GM12878 (cell line): Measurements from ENCODE around the gene NR2F1-AS1. TPM values are rescaled to one million over a fixed set of nuclear protein-coding genes. Genes with fewer than 3 reads are reported as not detected.

Source experiments
- ATAC-seq: fragments of 200-7000 bp; cut with Tn5 transposase; 3 replicates; pipeline ENCODE4 v1.9.1; 2020; ENCODE audit warnings: mild to moderate bottlenecking, moderate library complexity
- BruUV-seq: library from RNA; stranded (reverse); fragments of 400-500 nt; replicated peaks from 2 replicates; lab custom pipeline; 2021; lab: Mats Ljungman, UMichigan
- CTCF ChIA-PET: fragments of 300-600 bp; sonication (Branson Sonifier 250); formaldehyde crosslinking; extraction: SDS; loops from one replicate; lab custom pipeline; 2021; ENCODE audit warnings: inconsistent platforms; lab: Yijun Ruan, JAX
- POLR2A ChIA-PET: fragments of 350-600 bp; formaldehyde crosslinking; extraction: SDS; loops from one replicate; lab custom pipeline; 2021; ENCODE audit warnings: inconsistent platforms; lab: Charles Lee
- RAD21 ChIA-PET: fragments of 300-600 bp; sonication (Branson Sonifier 250); formaldehyde crosslinking; loops from one replicate; lab custom pipeline; 2023; ENCODE audit warnings: antibody characterized with exemption; ENCODE audit not compliant: unreplicated experiment; lab: Charles Lee
- SMC1A ChIA-PET: fragments of 300-600 bp; sonication (Branson Sonifier 250); formaldehyde crosslinking; loops from one replicate; lab custom pipeline; 2023; ENCODE audit not compliant: unreplicated experiment, uncharacterized antibody; lab: Charles Lee
- DNase-seq: peaks from one replicate; pipeline ENCODE4 v3.0.0-alpha.2; 2011; ENCODE audit warnings: low read depth, low spot score
- FAIRE-seq: peaks from 3 replicates; lab custom pipeline; 2011; peaks lifted over from hg19 to GRCh38; lab: Jason Lieb, UNC
- H2AFZ ChIP-seq: 2 replicates; pipeline ENCODE4 v1.6.0; 2011; ENCODE audit warnings: low read depth, low read length, control low read depth; ENCODE audit not compliant: control insufficient read depth
- H3K27ac ChIP-seq: 2 replicates; pipeline ENCODE4 v1.5.1; 2011; ENCODE audit warnings: control low read depth; ENCODE audit not compliant: control insufficient read depth, insufficient read depth
- H3K27me3 ChIP-seq, 2 experiments: replicated peaks in 1 of 2; 2 replicates each; pipeline versions ENCODE4 v1.6.0 to v1.6.1; 2011; ENCODE audit warnings: low read length in 1 of 2; ENCODE audit not compliant: control insufficient read depth in 2 of 2, insufficient read depth in 2 of 2
- H3K36me3 ChIP-seq, 2 experiments: 2 replicates each; pipeline ENCODE4 v1.5.1; 2011; ENCODE audit warnings: low read length in 1 of 2; ENCODE audit not compliant: control insufficient read depth in 2 of 2, insufficient read depth in 2 of 2
- H3K4me1 ChIP-seq: 2 replicates; pipeline ENCODE4 v1.6.1; 2011; ENCODE audit warnings: mild to moderate bottlenecking, low read length, moderate library complexity, mixed read lengths; ENCODE audit not compliant: control insufficient read depth, insufficient read depth
- H3K4me2 ChIP-seq: 2 replicates; pipeline ENCODE4 v1.6.0; 2011; ENCODE audit warnings: control low read depth; ENCODE audit not compliant: control insufficient read depth, insufficient read depth
- H3K4me3 ChIP-seq: fragments of 200-600 bp; sonication (generic); 2 replicates; pipeline ENCODE4 v1.5.1; 2016
- H3K79me2 ChIP-seq: 2 replicates; pipeline ENCODE4 v1.6.0; 2011; ENCODE audit warnings: low read length; ENCODE audit not compliant: control insufficient read depth, insufficient read depth
- H3K9ac ChIP-seq: 2 replicates; pipeline ENCODE4 v1.8.0; 2011; ENCODE audit warnings: low read length, control low read depth, mixed read lengths; ENCODE audit not compliant: control insufficient read depth, insufficient read depth
- H3K9me3 ChIP-seq: replicated peaks from 3 replicates; pipeline ENCODE4 v1.5.1; 2011; ENCODE audit warnings: mild to moderate bottlenecking, low read length; ENCODE audit not compliant: control insufficient read depth, insufficient read depth
- H4K20me1 ChIP-seq: 2 replicates; pipeline ENCODE4 v1.6.0; 2011; ENCODE audit not compliant: control insufficient read depth, insufficient read depth
- ETV6 ChIP-seq, 2 experiments: fragments of 450-650 bp in 1 of 2; IDR thresholded peaks in 1 of 2; conservative IDR thresholded peaks in 1 of 2; 2 replicates each; pipeline ENCODE4 v1.6.1; 2014; ENCODE audit warnings: antibody characterized with exemption in 1 of 2, borderline replicate concordance in 1 of 2, low read depth in 1 of 2, mild to moderate bottlenecking in 1 of 2, moderate library complexity in 1 of 2
- KAT2A ChIP-seq: conservative IDR thresholded peaks from 2 replicates; pipeline ENCODE4 v1.6.1; 2011; ENCODE audit warnings: low read depth, low read length; ENCODE audit not compliant: control insufficient read depth
- MYB ChIP-seq: fragments of 150-350 bp; IDR thresholded peaks from 2 replicates; pipeline ENCODE4 v1.6.1; 2014; ENCODE audit warnings: mild to moderate bottlenecking, low read depth, low read length, borderline replicate concordance
- PAX8 ChIP-seq: fragments of 450-650 bp; IDR thresholded peaks from 2 replicates; pipeline ENCODE4 v1.6.1; 2017; ENCODE audit warnings: mild to moderate bottlenecking, moderate library complexity
- POU2F2 ChIP-seq: IDR thresholded peaks from 3 replicates; pipeline ENCODE4 v1.6.1; 2011; ENCODE audit warnings: low read depth, mild to moderate bottlenecking, low read length, borderline replicate concordance
- RB1 ChIP-seq: fragments of 450-650 bp; formaldehyde crosslinking; IDR thresholded peaks from 2 replicates; pipeline ENCODE4 v1.6.1; 2017; ENCODE audit warnings: mild to moderate bottlenecking, borderline replicate concordance
- STAT1 ChIP-seq: fragments of 450-650 bp; conservative IDR thresholded peaks from 2 replicates; pipeline ENCODE4 v1.6.1; 2014; ENCODE audit warnings: antibody characterized with exemption, mild to moderate bottlenecking
- in situ Hi-C: fragments of 300-500 bp; cut with MboI; formaldehyde crosslinking; loops from 9 replicates; pipeline ENCODE4 v1.14.3; 2018; ENCODE audit warnings: mixed read lengths
- intact Hi-C: fragments of 100-400 bp; cut with micrococcal nuclease; formaldehyde crosslinking; loops from one replicate; pipeline ENCODE4 v1.14.2; 2022; ENCODE audit not compliant: unreplicated experiment
- polyA plus RNA-seq, 11 experiments: library from polyadenylated mRNA; depleted of rRNA in 4 of 11; unstranded in 6 of 11; stranded (reverse) in 5 of 11; fragments of >200 nt; fragmentation: Nextera tagmentation in 4 of 11; fragmentation: Illumina TruSeq in 1 of 11; extraction: Ambion mirVana in 4 of 11; extraction: Trizol in 1 of 11; gene quantifications; 1 replicate in 1 of 11; 2 replicates in 10 of 11; pipeline versions ENCODE4 v1.2.1 to v1.2.3, GENCODE V29; 2011 to 2016; ENCODE audit warnings: inconsistent platforms in 2 of 11, missing spikeins in 2 of 11, low read depth in 1 of 11
- total RNA-seq, 4 experiments: library from RNA; depleted of rRNA in 3 of 4; stranded (reverse); fragments of >200 nt in 3 of 4; fragmentation: Illumina TruSeq in 1 of 4; extraction: Trizol in 1 of 4; gene quantifications; 2 replicates each; pipeline versions ENCODE4 v1.2.1 to v1.2.3, GENCODE V29; 2013 to 2021
- TF ChIP-seq, protein P1 (sequence below): fragments of 450-650 bp; formaldehyde crosslinking; IDR thresholded peaks from 2 replicates; pipeline ENCODE4 v1.4.0; 2022; ENCODE audit warnings: mild to moderate bottlenecking, moderate library complexity

NR2F1-AS1 gene
- total and polyA plus RNA-seq, 10 of the 15 experiments (the other 5 are each of a cell fraction or from before 2014, with no cell fraction given): 0.11 to 0.85 (median 0.27) TPM

DNA sequence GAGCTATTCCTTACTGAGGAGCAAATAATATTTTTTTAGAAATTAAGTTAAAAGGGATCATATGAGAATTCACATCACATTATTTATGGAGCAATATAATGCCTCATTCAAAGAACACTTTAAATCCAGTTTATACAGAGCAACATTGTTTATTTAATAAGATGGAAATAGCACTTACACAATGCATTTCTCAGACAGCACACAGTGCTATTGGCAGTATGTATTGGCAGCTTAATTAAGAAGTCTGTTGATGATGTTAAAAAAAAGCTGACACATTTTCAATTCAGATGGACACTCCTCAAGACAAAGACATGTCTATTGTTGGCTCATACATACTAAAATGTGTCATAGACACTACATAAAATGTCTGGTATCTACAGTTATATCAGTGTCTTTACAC is 171.3 kb downstream of the NR2F1-AS1 start:
- in situ Hi-C loops: no loop called here
- no peak for FAIRE-seq

More for the DNA sequence above, 171.3 kb downstream of the NR2F1-AS1 start:
- no peak for TF ChIP-seq STAT1
- TF ChIP-seq MYB: no peak
- TF ChIP-seq KAT2A: no peak
- no peak for TF ChIP-seq PAX8
- no peak for TF ChIP-seq RB1
- no peak for TF ChIP-seq ETV6 (conservative IDR thresholded peaks at IDR 0.05 in 1 of 2, IDR thresholded peaks at IDR 0.05 in 1 of 2; ENCODE audit: borderline replicate concordance in 1 of 2, low read depth in 1 of 2)
- TF ChIP-seq, protein P1, sequence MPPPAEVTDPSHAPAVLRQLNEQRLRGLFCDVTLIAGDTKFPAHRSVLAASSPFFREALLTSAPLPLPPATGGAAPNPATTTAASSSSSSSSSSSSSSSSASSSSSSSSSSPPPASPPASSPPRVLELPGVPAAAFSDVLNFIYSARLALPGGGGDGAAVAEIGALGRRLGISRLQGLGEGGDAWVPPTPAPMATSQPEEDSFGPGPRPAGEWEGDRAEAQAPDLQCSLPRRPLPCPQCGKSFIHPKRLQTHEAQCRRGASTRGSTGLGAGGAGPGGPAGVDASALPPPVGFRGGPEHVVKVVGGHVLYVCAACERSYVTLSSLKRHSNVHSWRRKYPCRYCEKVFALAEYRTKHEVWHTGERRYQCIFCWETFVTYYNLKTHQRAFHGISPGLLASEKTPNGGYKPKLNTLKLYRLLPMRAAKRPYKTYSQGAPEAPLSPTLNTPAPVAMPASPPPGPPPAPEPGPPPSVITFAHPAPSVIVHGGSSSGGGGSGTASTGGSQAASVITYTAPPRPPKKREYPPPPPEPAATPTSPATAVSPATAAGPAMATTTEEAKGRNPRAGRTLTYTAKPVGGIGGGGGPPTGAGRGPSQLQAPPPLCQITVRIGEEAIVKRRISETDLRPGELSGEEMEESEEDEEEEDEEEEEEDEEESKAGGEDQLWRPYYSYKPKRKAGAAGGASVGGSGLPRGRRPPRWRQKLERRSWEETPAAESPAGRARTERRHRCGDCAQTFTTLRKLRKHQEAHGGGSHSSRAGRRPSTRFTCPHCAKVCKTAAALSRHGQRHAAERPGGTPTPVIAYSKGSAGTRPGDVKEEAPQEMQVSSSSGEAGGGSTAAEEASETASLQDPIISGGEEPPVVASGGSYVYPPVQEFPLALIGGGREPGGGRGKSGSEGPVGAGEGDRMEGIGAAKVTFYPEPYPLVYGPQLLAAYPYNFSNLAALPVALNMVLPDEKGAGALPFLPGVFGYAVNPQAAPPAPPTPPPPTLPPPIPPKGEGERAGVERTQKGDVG (CRISPR knock-in tag): no peak
- TF ChIP-seq POU2F2: no peak
- no peak overlapping the region for H3K27ac ChIP-seq
- no peaks in the 10 kb centered on the region for H3K36me3 ChIP-seq
- ChIA-PET POLR2A (no interaction called here), RAD21 (no interaction called here), SMC1A (no interaction called here), CTCF (no interaction called here)
- H3K9ac ChIP-seq: no peak overlapping the region
- no peak overlapping the region for H3K4me3 ChIP-seq
- intact Hi-C loops: no loop called here
- no peak for DNase-seq
- no peak overlapping the region for H2AFZ ChIP-seq
- H3K79me2 ChIP-seq: no peaks in the 10 kb centered on the region
- H3K9me3 ChIP-seq: no peaks in the 10 kb centered on the region
- no peaks in the 10 kb centered on the region for H4K20me1 ChIP-seq
- H3K27me3 ChIP-seq: no peaks in the 10 kb centered on the region
- H3K4me1 ChIP-seq: no peaks in the 10 kb centered on the region
- BruUV-seq: no TSS peak
- ATAC-seq: no peak
- no peak overlapping the region for H3K4me2 ChIP-seq
